Epidermal melanocyte (primary cell): ENCODE data around the gene COQ8A.

Experiments used
- DNase-seq: peaks from one replicate; pipeline ENCODE4 v3.0.0; 2011; ENCODE audit warnings: low spot score; ENCODE audit not compliant: insufficient read length

COQ8A gene

DNA sequence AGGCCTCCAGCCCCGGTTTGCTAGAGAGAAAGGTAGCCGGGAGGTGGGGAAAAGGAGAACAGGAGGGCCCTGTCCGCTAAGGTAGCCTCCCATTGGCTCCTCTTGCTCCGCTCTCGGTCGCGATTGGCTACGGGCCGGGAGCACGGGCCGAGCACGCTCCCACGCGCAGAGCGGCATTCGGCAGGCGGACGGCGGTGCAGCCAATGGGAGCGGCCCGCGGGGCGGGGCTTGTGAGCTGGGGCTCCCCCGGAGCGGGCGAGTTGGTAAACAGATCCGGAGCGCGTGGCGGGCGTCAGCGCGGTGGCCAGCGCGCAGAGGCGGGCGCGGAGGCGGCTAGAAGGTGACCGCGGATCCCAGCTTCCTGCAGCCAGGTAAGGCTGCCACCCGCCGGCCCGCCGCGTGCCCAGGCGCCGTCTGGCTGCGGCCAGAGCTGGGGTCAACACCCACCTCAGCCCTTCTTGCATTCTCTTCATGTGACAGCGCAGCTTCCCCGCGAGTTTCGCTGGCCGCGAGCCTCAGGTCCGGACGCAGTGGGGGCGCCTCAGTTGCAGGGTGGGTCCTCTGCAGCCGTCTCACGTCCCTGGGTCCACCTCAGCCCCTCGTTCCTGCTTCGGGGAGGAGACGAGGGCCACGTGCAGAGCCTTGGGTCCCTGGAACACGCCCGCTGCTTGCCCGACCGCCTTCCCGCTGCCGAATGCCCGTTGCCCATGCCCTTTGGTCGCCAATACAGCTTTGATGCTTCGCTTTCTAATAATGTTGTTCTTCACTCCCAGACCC, at the start of gene COQ8A:
Gene COQ8A (plus strand): TSS at position 266 of the 777 bp plus-strand sequence. CDS start 21,092 bp downstream, outside the sequence.
- DNase-seq: peak; percentile 92

DNA sequence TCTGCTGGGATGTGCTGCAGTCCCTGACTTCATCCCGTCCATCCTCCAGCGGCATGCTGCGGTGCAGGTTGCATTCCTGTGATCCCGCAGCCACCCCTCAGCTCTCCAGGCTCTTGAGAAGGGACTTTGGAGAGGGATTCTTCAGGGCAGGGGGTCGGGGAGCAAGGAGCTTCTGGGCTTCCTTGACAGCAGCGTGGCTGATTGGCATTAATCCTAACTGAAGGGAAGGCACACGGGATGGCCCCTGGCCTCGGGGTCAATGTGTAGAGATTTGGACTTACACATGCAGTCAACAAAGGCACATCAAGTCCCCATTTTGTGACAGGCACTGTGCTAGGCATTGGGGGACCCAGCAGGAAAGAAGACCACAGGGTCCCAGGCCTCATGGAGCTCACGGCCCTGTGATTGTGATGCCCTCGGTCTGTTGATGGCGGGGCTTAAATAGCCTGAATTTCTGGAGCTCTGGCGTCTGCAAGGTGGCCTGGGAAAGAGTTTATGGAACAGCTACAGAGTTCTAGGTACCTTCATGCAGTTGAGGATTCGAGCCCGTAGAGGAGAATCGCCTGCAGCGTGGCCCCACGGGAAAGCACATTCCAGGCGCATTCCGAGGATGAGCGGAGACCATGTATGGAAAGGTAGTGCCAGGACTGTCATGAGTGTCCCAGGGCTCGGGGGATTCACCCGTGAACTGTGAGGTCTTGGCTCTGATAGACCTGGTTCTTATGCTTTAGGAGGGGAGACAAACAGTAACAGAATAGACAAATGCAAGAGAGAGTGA, 49.6 kb upstream of the COQ8A start:
- no peak for DNase-seq

- no peak for DNase-seq
Observed at GRCh38 chr1:226891346-226891745, 48.7 kb upstream of the COQ8A start.

- DNase-seq: no peak
Observed at GRCh38 chr1:226891846-226892523, 48.1 kb upstream of the COQ8A start.

DNA sequence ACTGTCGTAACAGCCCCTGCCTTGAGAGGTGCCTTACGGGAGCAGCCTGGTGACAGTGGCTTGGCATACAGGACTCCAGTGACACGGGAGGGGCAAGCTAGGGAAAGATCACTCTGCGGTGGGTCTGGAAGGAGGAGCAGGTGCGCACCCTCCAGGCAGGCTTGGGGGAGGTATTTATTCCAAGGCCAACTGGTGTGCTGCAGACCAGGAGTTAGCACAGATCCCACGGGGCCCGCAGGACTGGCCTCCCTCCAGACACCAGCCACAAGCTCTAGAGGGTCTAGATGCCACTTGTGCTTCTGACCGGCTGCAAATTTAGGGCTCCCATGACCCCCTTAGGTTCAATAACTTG, 47.6 kb upstream of the COQ8A start:
- DNase-seq: no peak

DNA sequence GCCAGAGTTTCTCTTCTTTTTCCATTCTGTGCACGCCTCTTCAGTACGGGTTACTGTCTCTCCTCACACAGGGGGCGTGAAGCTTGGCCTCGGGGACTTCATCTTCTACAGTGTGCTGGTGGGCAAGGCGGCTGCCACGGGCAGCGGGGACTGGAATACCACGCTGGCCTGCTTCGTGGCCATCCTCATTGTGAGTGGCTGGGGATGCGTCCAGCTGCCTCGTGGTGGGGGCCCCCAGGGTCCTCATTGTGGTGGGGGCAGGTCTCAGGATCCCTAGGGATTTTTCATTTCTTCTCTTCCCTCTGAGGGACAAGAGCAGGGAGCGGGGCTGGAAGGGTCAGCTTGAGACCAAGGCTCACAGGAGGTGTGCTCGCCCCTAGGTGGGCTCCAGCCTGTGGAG, 46.2 kb upstream of the COQ8A start:
- DNase-seq: no peak

DNA sequence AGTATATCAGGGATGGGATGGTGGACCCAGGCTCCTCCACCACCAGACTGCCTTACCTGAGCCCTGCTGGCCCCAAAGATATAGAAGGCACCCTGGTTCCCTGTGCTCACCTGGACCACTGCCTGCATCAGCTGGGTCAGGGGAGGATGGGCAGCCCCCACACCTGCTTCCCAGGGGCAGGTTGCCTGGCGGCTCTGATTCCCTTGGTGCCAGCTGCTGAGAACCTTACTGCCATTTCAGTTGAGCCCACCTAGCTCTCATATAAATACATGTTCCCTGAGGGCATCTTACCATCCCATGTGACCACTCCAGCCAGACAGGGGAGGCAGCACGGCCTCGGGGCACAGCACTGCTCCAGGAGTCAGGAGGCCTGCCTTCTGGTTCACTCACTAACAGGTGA, 45.3 kb upstream of the COQ8A start:
- DNase-seq: no peak

GRCh38 chr1:226895644-226896043, 44.5 kb upstream of the COQ8A start:
- DNase-seq: no peak

- no peak for DNase-seq
Observed at GRCh38 chr1:226898246-226898645, 41.8 kb upstream of the COQ8A start.

GRCh38 chr1:226901421-226901820, 38.7 kb upstream of the COQ8A start:
- no peak for DNase-seq

- no peak for DNase-seq
Observed at GRCh38 chr1:226902601-226903000, 37.5 kb upstream of the COQ8A start.

- DNase-seq: no peak
Observed at GRCh38 chr1:226903819-226904716, 36.0 kb upstream of the COQ8A start.

DNA sequence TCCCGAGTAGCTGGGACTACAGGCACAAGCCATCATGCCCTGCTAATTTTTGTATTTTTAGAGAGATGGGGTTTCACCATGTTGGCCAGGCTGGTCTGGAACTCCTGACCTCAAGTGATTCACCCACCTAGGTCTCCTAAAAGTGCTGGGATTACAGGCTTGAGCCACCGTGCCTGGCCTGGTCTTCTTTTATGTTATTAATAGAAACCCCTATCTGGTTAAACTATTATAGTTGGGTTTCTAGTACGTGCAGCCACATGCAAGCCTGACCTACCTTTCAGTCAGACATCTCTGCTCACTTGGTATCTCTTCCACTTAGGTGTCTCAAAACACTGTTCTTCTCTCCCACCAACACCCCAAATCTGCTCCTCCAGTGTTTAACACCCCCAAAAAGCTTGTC, 35.3 kb upstream of the COQ8A start:
- DNase-seq: no peak

DNA sequence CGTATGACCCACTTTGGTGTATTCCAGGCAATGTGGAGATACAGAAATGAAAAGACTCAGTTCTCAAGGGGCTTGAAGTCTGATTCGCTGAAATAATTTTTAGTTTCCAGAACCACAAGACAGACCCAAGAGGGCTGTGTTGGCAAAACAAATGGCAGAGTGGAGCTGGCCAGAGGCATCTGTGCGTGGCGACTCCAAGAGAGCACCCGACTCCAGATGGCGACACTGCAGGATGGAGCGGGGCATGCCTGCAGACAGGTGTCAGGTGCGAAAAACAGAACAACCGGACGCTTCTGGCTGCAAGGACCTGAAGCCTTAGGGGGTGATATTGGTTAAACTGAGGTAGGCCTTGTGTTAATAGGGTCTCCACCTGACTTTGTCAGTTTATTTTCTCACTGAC, 31.7 kb upstream of the COQ8A start:
- no peak for DNase-seq

- no peak for DNase-seq
Observed at GRCh38 chr1:226908913-226909312, 31.2 kb upstream of the COQ8A start.

- DNase-seq: no peak
Observed at GRCh38 chr1:226912587-226913176, 27.4 kb upstream of the COQ8A start.

- no peak for DNase-seq
Observed at GRCh38 chr1:226915672-226915995, 24.5 kb upstream of the COQ8A start.

- no peak for DNase-seq
Observed at GRCh38 chr1:226916497-226916896, 23.6 kb upstream of the COQ8A start.

GRCh38 chr1:226919587-226919986, 20.5 kb upstream of the COQ8A start:
- no peak for DNase-seq

DNA sequence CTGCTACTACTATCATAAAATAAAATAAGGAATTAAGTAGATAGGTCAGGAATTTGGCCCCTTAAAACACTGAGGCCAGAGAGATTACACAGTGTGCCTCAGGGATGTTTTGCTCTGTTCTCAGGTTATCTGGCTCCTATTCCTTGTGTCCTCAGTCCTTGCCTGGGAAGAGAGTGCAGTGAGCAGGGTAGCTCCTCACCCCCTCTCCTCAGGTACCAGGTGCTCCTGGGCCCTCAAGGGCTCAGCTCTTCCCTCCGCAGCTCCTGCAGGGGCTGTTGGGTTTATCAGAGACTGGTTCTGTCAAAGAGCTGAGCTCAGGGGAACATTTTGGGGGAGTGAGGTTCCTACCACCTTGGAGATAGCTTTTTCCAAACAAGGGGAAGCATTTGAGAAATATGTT, 20.1 kb upstream of the COQ8A start:
- no peak for DNase-seq

- DNase-seq: no peak
Observed at GRCh38 chr1:226920446-226920894, 19.6 kb upstream of the COQ8A start.
